BLaER1 treated with 17β-estradiol and CSF1 and Interleukin-3, amounts not matched to agents 10 nM and 100 nM (cell line): ENCODE results near the gene HNRNPK.

ENCODE experiments used
- H3K27ac ChIP-seq, 11 experiments: shearing (Covaris generic); formaldehyde crosslinking; 2 replicates each; pipeline ENCODE4 v1.8.1; 2022
- H3K27me3 ChIP-seq, 11 experiments: shearing (Covaris generic); formaldehyde crosslinking; 2 replicates each; pipeline ENCODE4 v1.8.1; 2022
- H3K36me3 ChIP-seq, 11 experiments: shearing (Covaris generic); formaldehyde crosslinking; 2 replicates each; pipeline ENCODE4 v1.8.1; 2022
- H3K4me1 ChIP-seq, 10 experiments: shearing (Covaris generic); formaldehyde crosslinking; 2 replicates each; pipeline ENCODE4 v1.8.1; 2022
- H3K4me2 ChIP-seq, 11 experiments: shearing (Covaris generic); formaldehyde crosslinking; 2 replicates each; pipeline ENCODE4 v1.8.1; 2022
- H3K4me3 ChIP-seq, 10 experiments: shearing (Covaris generic); formaldehyde crosslinking; 2 replicates each; pipeline ENCODE4 v1.8.1; 2022
- H3K9ac ChIP-seq, 11 experiments: shearing (Covaris generic); formaldehyde crosslinking; 2 replicates each; pipeline ENCODE4 v1.8.1; 2022
- H3K9me3 ChIP-seq, 11 experiments: shearing (Covaris generic); formaldehyde crosslinking; replicated peaks in 1 of 11; 2 replicates each; pipeline ENCODE4 v1.8.1; 2022
- H4K20me1 ChIP-seq, 11 experiments: shearing (Covaris generic); formaldehyde crosslinking; 2 replicates each; pipeline ENCODE4 v1.8.1; 2022
- Cebpa-rat ChIP-seq, 11 experiments: shearing (Covaris generic); IDR thresholded peaks; 2 replicates each; pipeline ENCODE4 v1.8.1; 2022

Gene HNRNPK

DNA sequence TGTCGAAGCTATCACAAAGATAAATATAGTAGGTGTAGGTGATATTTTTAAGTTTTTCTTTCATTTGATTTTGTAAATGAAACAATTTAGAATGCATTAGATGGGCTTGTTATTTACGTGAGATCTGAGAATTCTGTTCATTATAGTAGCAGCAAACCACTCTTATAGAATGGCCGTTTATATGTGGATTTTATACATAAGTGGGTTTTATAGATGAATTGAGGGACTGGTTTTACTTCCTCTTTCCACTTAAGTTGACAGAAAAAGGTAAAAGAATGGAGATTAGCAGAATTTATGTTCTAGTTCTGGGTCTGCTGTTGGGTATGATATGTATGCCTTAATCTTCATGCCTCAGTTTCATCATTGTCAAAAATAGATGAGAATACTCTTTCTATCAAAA is 6.2 kb upstream of the HNRNPK start:
- H3K9me3 ChIP-seq: peaks cover 0 to 10% (median 0%) of the 10 kb centered on the region in 11 experiments; a peak in 3 of 22 replicates
- H3K27ac ChIP-seq: no peak overlapping the region

DNA sequence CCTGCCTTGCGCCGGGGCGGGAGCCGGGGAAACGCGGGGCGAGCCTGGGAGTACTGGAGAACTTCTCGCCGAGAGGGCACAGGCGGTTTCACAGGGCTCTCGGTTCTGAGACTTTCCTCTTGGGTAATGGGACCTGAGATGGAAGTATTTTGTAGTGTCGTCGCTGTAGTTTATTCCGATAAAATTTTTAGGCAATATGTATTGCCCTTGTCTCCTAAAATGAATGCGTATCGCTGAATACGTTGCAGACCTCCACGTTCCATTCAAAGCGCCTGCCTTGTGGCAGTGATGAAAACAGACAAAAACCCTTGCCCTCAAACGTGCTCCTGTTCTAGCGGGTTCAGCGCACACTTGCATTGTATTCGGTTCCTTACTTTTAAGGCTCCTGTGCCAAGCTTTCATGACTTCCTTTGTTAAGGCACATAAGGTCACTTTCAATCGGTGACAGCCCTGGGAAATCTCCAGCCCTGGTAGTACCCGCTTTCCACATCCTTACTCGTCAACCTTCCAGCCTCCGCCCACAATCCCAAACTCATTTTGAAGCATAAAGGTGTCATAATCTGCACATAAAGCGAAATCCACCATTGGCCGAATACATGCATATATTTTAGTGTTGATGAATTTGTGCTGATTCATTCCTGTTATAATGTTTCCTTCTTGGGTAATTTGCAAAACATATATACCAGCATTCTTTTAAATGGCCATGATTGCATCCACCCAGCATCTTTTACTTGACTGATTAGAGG is 1.3 kb upstream of the HNRNPK start:
- no peaks in the 10 kb centered on the region for H3K27me3 ChIP-seq
- peaks cover 17 to 38% (median 30%) of the 10 kb centered on the region in 11 experiments; a peak in 21 of 22 replicates for H3K36me3 ChIP-seq
- no peak for TF ChIP-seq Cebpa-rat (IDR thresholded peaks at IDR 0.05)
- H3K4me3 ChIP-seq: peak overlapping the region; percentile 82 to 99 (median 92)
- peak overlapping the region; percentile 98 to 100 (median 100) for H3K9ac ChIP-seq
- H3K27ac ChIP-seq: peak overlapping the region; percentile 98 to 100 (median 100)
- peaks cover 37 to 63% (median 54%) of the 10 kb centered on the region in 10 experiments for H3K4me1 ChIP-seq
- peak overlapping the region; percentile 67 to 91 (median 80) for H3K4me2 ChIP-seq
- peaks cover 32 to 42% (median 33%) of the 10 kb centered on the region in 11 experiments for H4K20me1 ChIP-seq
- H3K9me3 ChIP-seq: no peaks in the 10 kb centered on the region

More for the DNA sequence above, 6.2 kb upstream of the HNRNPK start:
- Histone ChIP-seq H3K4me2 (peak overlapping the region in 8 of 11 experiments; percentile 9 to 51 (median 36); a peak in 13 of 22 replicates), H3K36me3 (peaks cover 22 to 53% (median 41%) of the 10 kb centered on the region in 11 experiments), H3K4me3 (no peak overlapping the region), H3K27me3 (no peaks in the 10 kb centered on the region), H3K9ac (no peak overlapping the region), H3K4me1 (peaks cover 28 to 51% (median 45%) of the 10 kb centered on the region in 10 experiments), H4K20me1 (peaks cover 0 to 38% (median 13%) of the 10 kb centered on the region in 11 experiments; a peak in 11 of 22 replicates)
- TF ChIP-seq Cebpa-rat (IDR thresholded peaks at IDR 0.05): no peak

DNA sequence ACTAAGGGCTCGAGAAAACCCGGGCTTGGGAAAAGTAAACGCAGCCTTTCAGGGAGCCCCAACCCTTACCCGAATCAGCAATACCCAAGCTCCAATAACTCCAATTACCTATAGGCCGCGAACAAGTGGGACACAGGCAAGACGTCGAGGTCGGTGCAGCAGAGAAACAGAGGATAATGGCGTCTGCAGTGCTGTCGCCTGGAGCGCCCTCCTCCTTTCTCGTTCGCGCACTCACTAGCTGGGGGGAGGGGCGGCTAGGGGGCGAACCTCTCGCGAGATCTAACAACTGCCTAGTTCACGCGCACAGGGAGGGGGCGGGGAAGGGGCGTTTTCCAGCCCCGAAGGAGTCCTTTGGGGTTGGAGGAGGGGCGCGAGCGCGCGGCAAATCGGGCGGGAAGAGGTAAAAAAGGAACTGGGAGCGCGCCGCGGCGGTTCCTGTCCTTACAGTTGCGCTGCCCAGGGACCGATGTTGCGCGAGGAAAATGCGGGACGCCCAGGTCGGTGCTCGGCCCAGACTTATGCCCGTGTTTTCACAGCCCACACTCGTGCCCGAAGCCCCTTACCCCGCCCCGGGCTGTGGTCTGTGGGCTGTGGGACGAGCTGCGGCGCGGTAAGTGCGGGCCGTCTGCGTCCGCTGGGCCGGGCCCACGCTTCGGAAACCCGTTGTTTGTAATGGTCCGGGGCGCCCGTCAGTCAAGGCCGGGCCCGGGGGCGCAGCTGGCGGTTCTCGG is 545 bp upstream of the HNRNPK start, which contains the start of gene RMI1:
RMI1 (plus strand) TSS at position 411 of the 731 bp plus-strand sequence. CDS start 20,182 bp downstream, outside the sequence.
- Histone ChIP-seq H3K4me3 (peak within 1 kb of the TSS; percentile 82 to 99 (median 92)), H4K20me1 (peaks cover 39 to 43% (median 39%) of the 10 kb centered on the region in 11 experiments), H3K36me3 (peaks cover 24 to 46% (median 37%) of the 10 kb centered on the region in 11 experiments), H3K9ac (peak within 1 kb of the TSS; percentile 98 to 100 (median 100)), H3K27ac (peak within 1 kb of the TSS; percentile 98 to 100 (median 100)), H3K4me1 (peaks cover 37 to 62% (median 53%) of the 10 kb centered on the region in 10 experiments), H3K9me3 (no peaks in the 10 kb centered on the region), H3K4me2 (peak within 1 kb of the TSS; percentile 67 to 91 (median 80)), H3K27me3 (no peaks in the 10 kb centered on the region)
- TF ChIP-seq Cebpa-rat (IDR thresholded peaks at IDR 0.05): no peak

DNA sequence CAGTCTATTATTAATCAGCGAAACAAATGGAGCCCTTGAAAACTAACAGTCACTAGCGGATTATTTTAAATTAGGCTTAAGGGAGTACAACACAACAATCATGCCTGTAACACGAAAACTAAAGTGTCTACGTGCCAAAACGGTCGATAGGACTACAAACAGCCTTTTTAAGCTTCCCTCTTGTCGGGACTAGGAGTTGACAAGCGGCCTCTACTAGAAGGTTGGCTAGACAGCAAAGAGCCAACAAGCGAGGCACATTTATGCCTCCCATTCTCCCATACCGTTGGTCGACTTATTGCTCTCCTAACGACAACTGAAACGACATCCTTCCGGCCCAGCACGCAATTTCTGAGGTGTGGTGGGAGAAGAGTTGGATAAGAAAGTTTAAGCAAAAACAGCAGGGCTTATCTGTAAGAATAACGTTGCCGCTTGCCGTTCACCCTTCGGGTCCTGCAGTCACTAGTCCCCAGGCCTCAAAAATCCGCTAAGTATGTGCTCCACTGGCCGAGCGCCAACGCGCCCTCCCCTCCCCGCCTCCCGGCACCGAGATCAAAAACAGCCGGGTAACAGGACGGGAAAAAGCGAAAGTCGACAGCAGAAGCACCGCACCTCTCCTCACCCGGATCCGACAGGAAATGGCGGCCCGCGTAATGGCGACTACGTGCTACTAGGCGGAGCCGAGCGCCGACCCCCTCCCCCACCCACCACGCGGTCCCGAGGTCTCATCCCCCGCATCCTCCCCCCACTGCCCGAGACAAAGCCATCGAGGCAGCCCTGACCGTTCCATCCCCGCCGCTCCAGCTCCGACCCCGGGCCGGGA is 813 bp downstream of the HNRNPK start:
- no peak for TF ChIP-seq Cebpa-rat (IDR thresholded peaks at IDR 0.05)
- Histone ChIP-seq H3K9me3 (no peaks in the 10 kb centered on the region), H3K4me2 (peak overlapping the region; percentile 76 to 91 (median 85)), H3K36me3 (peaks cover 38 to 53% (median 51%) of the 10 kb centered on the region in 11 experiments), H3K4me1 (peaks cover 37 to 61% (median 53%) of the 10 kb centered on the region in 10 experiments), H4K20me1 (peaks cover 52 to 54% (median 53%) of the 10 kb centered on the region in 11 experiments), H3K27me3 (no peaks in the 10 kb centered on the region), H3K4me3 (peak overlapping the region; percentile 82 to 99 (median 92)), H3K9ac (peak overlapping the region; percentile 98 to 100 (median 100)), H3K27ac (peak overlapping the region; percentile 98 to 100 (median 100))

DNA sequence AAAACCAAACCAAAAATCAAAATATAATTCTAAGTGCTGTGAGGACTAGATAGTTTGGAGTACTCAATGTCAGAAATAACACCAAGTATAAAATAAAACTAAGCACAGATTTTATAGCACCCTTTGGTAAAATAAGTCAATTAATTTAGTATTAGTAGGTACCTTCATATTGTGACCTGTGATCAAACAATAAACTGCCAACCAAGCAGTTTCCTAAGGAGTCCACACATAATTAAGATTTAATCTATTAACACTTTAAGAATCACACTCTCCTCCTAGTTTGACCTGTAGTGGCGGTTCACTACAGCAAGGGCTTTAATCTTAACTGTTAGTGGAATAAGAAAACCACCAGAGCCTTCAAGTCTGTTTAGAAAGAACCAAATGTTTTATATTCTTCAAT is 2.8 kb downstream of the HNRNPK start:
- H3K9me3 ChIP-seq: no peaks in the 10 kb centered on the region
- peak overlapping the region; percentile 82 to 99 (median 92); a peak in 19 of 20 replicates for H3K4me3 ChIP-seq
- H4K20me1 ChIP-seq: peaks cover 72 to 74% (median 73%) of the 10 kb centered on the region in 11 experiments
- H3K27me3 ChIP-seq: no peaks in the 10 kb centered on the region
- peaks cover 58 to 72% (median 71%) of the 10 kb centered on the region in 11 experiments for H3K36me3 ChIP-seq
- peak overlapping the region; percentile 98 to 100 (median 100); a peak in 21 of 22 replicates for H3K9ac ChIP-seq
- peak overlapping the region; percentile 76 to 91 (median 85); a peak in 21 of 22 replicates for H3K4me2 ChIP-seq
- no peak for TF ChIP-seq Cebpa-rat (IDR thresholded peaks at IDR 0.05)
- no peak overlapping the region; a peak in 5 of 22 replicates for H3K27ac ChIP-seq
- peaks cover 33 to 63% (median 48%) of the 10 kb centered on the region in 10 experiments; a peak in 19 of 20 replicates for H3K4me1 ChIP-seq

GRCh38 chr9:83976372-83976771 is 3.6 kb downstream of the HNRNPK start:
- Histone ChIP-seq H3K4me2 (peak overlapping the region; percentile 76 to 91 (median 85); a peak in 19 of 22 replicates), H3K9me3 (no peaks in the 10 kb centered on the region), H3K4me1 (peaks cover 31 to 60% (median 43%) of the 10 kb centered on the region in 10 experiments; a peak in 19 of 20 replicates), H3K4me3 (peak overlapping the region in 4 of 10 experiments; percentile 84 to 99 (median 94); a peak in 4 of 20 replicates), H3K27ac (no peak overlapping the region; a peak in 1 of 22 replicates), H3K27me3 (no peaks in the 10 kb centered on the region), H4K20me1 (peaks cover 80 to 82% (median 81%) of the 10 kb centered on the region in 11 experiments), H3K36me3 (peaks cover 66 to 80% (median 79%) of the 10 kb centered on the region in 11 experiments), H3K9ac (no peak overlapping the region; a peak in 2 of 22 replicates)
- TF ChIP-seq Cebpa-rat (IDR thresholded peaks at IDR 0.05): no peak

GRCh38 chr9:83975300-83975699 is 4.7 kb downstream of the HNRNPK start:
- Histone ChIP-seq H3K27me3 (no peaks in the 10 kb centered on the region), H3K4me1 (peaks cover 31 to 60% (median 43%) of the 10 kb centered on the region in 10 experiments; a peak in 19 of 20 replicates), H3K4me3 (no peak overlapping the region), H3K36me3 (peaks cover 77 to 91% (median 90%) of the 10 kb centered on the region in 11 experiments), H3K4me2 (peak overlapping the region in 5 of 11 experiments; percentile 11 to 90 (median 25); a peak in 7 of 22 replicates), H3K9ac (no peak overlapping the region; a peak in 1 of 22 replicates), H3K9me3 (no peaks in the 10 kb centered on the region), H3K27ac (no peak overlapping the region), H4K20me1 (peaks cover 90 to 93% (median 92%) of the 10 kb centered on the region in 11 experiments)
- no peak for TF ChIP-seq Cebpa-rat (IDR thresholded peaks at IDR 0.05)

GRCh38 chr9:83972286-83972685 is 7.7 kb downstream of the HNRNPK start:
- H3K9ac ChIP-seq: no peak overlapping the region
- H3K4me3 ChIP-seq: no peak overlapping the region
- no peaks in the 10 kb centered on the region for H3K27me3 ChIP-seq
- H3K27ac ChIP-seq: no peak overlapping the region
- peaks cover 24 to 53% (median 37%) of the 10 kb centered on the region in 10 experiments; a peak in 19 of 20 replicates for H3K4me1 ChIP-seq
- no peak for TF ChIP-seq Cebpa-rat (IDR thresholded peaks at IDR 0.05)
- peak overlapping the region in 1 of 11 experiments; percentile 10; a peak in 1 of 22 replicates for H3K4me2 ChIP-seq
- peaks cover 93 to 100% (median 99%) of the 10 kb centered on the region in 11 experiments for H4K20me1 ChIP-seq
- H3K36me3 ChIP-seq: peaks cover 97 to 100% (median 99%) of the 10 kb centered on the region in 11 experiments
- H3K9me3 ChIP-seq: no peaks in the 10 kb centered on the region
